HG03095 (cell line): ENCODE results near the gene BLMH.

Experiments used
- ATAC-seq: cut with Tn5 transposase; IDR thresholded peaks from one replicate; pipeline ENCODE4 v1.9.1; 2021; ENCODE audit warnings: moderate library complexity; ENCODE audit not compliant: unreplicated experiment

BLMH gene

DNA sequence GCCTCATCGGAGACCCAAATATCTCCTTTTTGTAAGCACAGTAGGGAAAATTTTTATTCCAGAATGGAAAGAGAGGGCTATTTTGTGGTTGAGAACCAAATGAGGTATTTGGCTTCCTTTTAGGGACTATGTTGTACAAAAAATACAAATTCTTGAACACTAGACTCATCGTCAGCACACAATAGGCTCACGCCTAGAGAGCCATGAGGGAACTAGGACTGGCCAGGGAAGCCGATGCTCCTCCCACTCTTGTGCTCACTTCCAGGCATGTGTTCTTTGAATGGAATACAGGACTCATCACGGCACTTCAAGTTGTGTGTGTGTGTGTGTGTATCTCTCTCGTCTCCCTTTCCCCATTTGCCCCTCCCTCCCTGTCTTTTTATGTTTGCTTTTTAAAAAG lies 17.8 kb upstream of the BLMH start:
- ATAC-seq, result no peak

- no peak for ATAC-seq
These were observed 16.7 kb upstream of the BLMH start for GRCh38 chr17:30308406-30308805.

- no peak for ATAC-seq
These were observed 13.0 kb upstream of the BLMH start for GRCh38 chr17:30304778-30305177.

DNA sequence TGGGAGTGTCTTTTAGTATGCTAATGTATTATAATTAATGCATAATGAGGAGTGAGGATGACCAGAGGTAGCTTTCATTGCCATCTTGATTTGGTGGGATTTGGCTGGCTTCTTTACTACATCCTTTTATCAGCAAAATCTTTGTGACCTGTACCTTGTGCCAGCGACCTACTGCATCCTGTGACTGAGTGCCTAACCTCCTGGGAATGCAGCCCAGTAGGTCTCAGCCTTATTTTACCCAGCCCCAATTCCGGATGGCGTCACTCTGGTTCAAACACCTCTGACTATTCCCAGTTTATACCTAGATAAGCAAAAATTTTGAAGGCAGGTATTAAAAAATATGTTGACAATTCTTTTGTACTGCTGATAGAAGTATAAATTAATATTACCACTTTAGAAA lies 10.5 kb upstream of the BLMH start:
- no peak for ATAC-seq

DNA sequence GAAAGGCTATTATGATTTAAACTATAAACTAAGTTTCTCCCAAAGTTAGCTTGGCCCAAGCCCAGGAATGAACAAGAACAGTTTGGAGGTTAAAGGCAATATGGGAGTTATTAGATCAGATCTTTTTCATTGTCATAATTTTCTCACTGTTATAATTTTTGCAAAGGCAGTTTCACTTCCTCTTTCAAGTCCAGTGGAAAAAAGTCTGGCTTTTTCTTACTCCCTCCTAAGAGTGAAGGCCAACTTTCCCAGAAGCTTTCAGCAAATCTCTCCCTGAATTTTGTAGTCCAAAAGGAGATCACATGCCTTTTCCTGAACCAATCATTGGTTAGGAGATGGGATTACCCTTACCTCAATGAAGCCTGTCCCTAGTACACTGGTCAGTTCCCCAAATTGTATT lies 9.1 kb upstream of the BLMH start:
- no peak for ATAC-seq

DNA sequence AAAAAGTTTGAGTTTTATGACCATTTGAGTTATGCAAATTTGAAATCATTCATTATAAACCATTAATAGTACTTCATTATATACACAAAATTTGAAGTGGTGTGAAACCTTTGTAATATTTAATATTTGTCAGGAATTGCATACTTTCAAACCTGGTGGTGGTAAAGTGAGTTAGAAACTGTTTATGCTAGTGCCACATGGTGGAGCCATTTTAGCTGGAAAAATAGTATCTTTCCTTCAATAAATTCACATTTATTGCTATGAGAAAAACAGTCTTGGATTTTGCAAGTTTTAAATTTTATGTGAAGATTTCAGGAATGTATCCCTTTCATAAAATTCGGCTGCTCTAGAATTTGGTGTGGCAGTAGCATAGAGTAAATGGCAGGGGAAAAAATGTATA lies 7.3 kb upstream of the BLMH start:
- no peak for ATAC-seq

- no peak for ATAC-seq
These were observed 6.0 kb upstream of the BLMH start for GRCh38 chr17:30297715-30298114.

DNA sequence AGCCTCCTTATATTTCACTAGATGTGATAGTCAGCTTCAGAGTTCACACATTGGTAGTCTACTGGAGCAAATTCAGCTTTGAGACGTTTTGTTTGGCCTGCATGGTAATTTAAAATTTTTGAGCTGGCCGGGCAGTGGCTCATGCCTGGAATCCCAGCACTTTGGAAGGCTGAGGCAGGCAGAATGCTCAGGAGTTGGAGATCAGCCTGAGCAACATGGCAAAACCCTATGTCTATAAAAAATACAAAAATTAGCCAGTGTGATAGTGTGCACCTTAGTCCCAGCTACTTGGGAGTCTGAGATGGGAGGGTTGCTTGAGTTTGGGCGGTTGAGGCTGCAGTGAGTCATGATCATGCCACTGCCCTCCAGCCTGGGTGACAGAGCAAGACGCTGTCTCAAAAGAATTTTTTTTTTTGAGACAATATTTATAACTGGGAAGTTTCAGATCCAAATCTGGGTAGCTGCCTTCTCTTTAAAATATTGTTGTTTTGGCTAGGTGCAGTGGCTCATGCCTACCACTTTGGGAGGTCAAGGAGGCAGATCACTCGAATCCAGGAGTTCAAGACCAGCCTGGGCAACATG lies 4.8 kb upstream of the BLMH start:
- no peak for ATAC-seq

DNA sequence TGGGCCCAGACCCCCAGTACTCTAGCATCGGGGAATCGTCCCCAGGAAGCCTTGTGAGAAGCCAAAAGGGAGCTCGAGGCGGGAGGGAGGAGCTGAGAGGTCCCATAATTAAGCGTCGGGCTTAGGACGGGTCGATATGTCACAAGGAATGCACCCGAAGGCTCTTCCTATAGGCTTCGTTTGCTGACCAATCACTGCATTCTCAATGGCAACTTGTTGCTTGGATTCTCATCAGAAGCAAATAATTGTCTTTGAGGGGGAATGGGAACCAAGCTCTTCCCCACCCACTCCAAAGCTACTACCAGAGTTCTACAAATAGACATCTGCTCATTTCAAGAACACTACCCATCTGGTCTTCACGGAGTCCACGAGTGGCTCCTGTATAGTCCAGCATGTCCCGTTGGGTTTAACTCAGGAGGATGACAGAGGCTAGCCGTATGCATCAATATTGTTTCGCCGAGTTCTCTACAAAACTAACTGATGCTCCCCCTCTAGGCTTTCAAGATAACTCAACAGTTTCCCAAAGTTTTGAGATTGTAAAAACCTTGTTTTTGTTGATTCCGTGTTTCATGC lies 628 bp upstream of the BLMH start:
- ATAC-seq, result peak; percentile 26

- no peak for ATAC-seq
These were observed 825 bp downstream of the BLMH start for GRCh38 chr17:30290696-30291542.

GRCh38 chr17:30290077-30290476 lies 1.7 kb downstream of the BLMH start:
- ATAC-seq, result no peak

GRCh38 chr17:30279156-30279555 lies 12.6 kb downstream of the BLMH start:
- no peak for ATAC-seq

DNA sequence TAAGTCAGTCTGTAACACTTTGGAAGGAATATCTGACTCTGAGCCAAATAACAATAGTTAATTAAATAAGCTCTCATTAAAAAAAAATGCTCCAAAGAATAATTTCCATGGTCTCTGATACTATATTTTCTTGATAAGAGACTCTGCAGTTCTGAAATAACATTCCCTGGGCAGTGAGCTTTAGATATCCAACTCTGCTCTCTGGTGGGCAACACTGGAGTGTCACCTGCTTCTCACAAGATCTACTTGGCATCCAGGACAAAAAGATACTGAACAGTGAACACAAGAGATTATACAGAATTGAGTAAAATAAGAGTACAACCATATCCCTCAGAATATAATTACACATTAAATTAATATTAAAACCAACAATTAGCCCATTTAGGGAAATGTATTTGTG lies 13.7 kb downstream of the BLMH start:
- no peak for ATAC-seq

- no peak for ATAC-seq
These were observed 15.8 kb downstream of the BLMH start for GRCh38 chr17:30275911-30276310.

- no peak for ATAC-seq
These were observed 16.9 kb downstream of the BLMH start for GRCh38 chr17:30274887-30275286.

DNA sequence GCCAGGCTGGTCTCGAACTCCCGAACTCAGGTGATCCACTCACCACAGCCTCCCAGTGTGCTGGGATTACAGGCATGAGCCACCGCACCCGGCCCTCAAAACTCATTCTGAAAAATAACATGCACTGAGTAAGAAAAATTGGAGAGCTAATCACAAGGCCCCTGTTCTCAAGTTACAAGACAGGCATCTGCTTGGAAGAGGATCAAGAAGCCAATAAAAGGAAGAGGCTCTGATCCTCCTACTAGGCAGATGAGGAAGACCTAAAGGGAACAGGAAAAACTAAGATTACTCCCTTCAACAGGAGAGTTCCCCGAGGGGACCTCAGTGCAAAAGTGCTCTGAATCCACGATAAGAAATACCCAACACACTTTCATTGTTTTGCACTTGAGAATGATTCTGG lies 18.4 kb downstream of the BLMH start:
- ATAC-seq, result no peak

- no peak for ATAC-seq
These were observed 20.6 kb downstream of the BLMH start for GRCh38 chr17:30271102-30271501.

DNA sequence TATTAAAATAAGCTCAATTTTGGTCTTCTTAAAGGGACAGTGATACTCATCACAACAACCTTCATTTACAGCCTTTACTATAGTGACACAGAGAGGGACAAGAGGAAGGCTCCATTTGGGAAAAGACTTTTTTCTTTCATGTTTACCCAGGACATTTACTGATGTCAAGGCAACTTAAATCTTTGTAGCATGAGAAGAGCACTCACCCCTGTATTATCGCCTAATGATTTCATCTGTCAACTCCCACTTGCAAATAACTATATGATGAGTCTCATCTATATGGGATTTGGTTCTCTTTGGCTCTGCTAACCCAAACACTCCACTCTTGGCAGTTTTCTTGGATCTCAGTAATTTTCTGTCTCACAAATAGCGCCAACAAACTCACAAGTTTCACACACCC lies 24.1 kb downstream of the BLMH start:
- no peak for ATAC-seq

- no peak for ATAC-seq
These were observed 28.0 kb downstream of the BLMH start for GRCh38 chr17:30263552-30264333.

- no peak for ATAC-seq
These were observed 34.8 kb downstream of the BLMH start for GRCh38 chr17:30256756-30257506.

DNA sequence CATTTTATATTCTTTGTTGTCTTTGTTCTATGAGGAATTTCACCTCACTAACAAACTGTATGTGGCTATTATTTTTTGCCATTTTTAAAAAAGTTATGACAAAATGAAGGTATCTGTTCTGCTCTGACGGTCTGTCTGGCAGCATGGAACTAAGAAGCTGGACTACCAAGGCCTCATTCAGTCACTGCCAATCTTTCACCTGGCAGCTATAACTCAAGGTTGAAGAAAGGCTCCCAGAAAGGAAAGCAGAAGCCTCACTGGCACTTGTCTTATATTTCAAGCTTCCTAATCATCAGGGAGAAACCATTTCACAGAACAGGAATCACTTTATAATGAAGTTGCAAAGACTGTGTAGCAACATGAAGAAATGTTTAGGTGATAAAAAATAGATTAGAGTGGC lies 37.6 kb downstream of the BLMH start:
- no peak for ATAC-seq
